Parathyroid adenoma (tissue), 2 donors: ENCODE results near the gene ELMO2.

ENCODE experiments used
- H2AFZ ChIP-seq: fragments of 300-600 bp; sonication (generic); one replicate; pipeline ENCODE4 v1.7.0; 2017; ENCODE audit warnings: antibody characterized with exemption, mild to moderate bottlenecking
- H3K27ac ChIP-seq: fragments of 300-600 bp; sonication (generic); one replicate; pipeline ENCODE4 v1.7.0; 2017
- H3K27me3 ChIP-seq: fragments of 300-600 bp; sonication (generic); one replicate; pipeline ENCODE4 v1.7.0; 2017; ENCODE audit warnings: low read length; ENCODE audit not compliant: control insufficient read depth, insufficient read depth
- H3K36me3 ChIP-seq: fragments of 300-600 bp; sonication (generic); one replicate; pipeline ENCODE4 v1.7.0; 2017; ENCODE audit warnings: low read length; ENCODE audit not compliant: control insufficient read depth, insufficient read depth
- H3K4me1 ChIP-seq: fragments of 300-600 bp; sonication (generic); one replicate; pipeline ENCODE4 v1.7.0; 2017; ENCODE audit warnings: control low read depth
- H3K4me2 ChIP-seq: fragments of 300-600 bp; sonication (generic); one replicate; pipeline ENCODE4 v1.7.0; 2017; ENCODE audit warnings: low read length
- H3K4me3 ChIP-seq: fragments of 300-600 bp; sonication (generic); one replicate; pipeline ENCODE4 v1.7.0; 2017; ENCODE audit warnings: low read depth, low read length
- H3K79me2 ChIP-seq: fragments of 300-600 bp; sonication (generic); one replicate; pipeline ENCODE4 v1.7.0; 2017; ENCODE audit warnings: control low read depth
- H3K9ac ChIP-seq: fragments of 300-600 bp; sonication (generic); one replicate; pipeline ENCODE4 v1.7.0; 2017; ENCODE audit warnings: mild to moderate bottlenecking
- H3K9me3 ChIP-seq: fragments of 300-600 bp; sonication (generic); one replicate; pipeline ENCODE4 v1.7.0; 2017; ENCODE audit warnings: low read length; ENCODE audit not compliant: control insufficient read depth
- TF ChIP-seq, protein P1 (sequence below): fragments of 300-600 bp; sonication (generic); IDR thresholded peaks from one replicate; pipeline ENCODE4 v1.7.0; 2017; ENCODE audit warnings: antibody characterized with exemption, mild to moderate bottlenecking
- donor health status: primary hyperparathyroidism.

Gene ELMO2

DNA sequence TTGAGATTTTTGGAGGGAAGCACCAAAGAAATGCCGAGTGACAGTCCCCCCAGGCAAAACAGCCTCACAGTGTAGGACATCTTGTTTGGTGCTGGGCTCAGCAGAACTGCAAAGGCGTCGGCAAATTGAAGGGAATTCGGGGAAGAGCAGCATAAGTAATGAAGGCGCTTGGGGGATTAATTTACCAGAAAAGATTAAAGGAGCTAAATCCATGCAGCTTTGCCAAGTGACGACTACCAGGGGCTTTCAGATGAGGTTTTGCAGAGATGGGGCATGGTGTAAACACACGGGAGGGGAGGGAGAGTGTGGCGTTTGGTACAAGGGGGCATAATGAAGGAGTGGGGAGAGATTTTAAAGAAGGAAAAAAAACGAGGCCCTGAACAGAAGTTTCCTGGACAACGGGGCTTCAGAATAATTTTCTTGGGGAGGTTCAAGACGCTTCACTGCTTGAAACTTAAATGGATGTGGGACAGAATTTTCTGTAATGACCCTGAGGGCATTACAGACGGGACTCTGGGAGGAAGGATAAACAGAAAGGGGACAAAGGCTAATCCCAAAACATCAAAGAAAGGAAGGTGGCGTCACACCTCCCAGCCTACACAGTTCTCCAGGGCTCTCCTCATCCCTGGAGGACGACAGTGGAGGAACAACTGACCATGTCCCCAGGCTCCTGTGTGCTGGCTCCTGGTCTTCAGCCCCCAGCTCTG is 52.8 kb downstream of the ELMO2 start:
- no peaks in the 10 kb centered on the region for H3K36me3 ChIP-seq
- no peaks in the 10 kb centered on the region for H3K79me2 ChIP-seq

DNA sequence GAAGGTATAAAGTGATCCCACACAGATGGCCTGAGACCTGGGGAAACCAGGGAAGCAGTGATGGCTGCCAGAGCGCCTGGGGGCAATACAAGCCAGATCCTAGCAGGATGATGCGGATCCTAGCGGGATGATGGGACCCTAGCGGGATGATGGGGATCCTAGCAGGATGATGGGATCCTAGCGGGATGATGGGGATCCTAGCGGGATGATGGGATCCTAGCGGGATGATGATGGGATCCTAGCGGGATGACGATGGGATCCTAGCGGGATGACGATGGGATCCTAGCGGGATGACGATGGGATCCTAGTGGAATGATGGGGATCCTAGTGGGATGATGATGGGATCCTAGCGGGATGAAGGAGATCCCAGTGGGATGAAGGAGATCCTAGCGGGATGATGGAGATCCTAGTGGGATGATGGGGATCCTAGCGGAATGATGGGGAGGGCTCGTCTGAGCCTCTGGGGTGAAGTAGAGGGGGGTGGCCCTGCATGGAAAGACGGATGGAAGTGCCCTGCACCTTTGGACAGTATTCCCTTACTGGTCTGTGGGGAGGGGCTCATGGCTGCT is 54.0 kb downstream of the ELMO2 start:
- no peaks in the 10 kb centered on the region for H3K9me3 ChIP-seq
- TF ChIP-seq, protein P1, sequence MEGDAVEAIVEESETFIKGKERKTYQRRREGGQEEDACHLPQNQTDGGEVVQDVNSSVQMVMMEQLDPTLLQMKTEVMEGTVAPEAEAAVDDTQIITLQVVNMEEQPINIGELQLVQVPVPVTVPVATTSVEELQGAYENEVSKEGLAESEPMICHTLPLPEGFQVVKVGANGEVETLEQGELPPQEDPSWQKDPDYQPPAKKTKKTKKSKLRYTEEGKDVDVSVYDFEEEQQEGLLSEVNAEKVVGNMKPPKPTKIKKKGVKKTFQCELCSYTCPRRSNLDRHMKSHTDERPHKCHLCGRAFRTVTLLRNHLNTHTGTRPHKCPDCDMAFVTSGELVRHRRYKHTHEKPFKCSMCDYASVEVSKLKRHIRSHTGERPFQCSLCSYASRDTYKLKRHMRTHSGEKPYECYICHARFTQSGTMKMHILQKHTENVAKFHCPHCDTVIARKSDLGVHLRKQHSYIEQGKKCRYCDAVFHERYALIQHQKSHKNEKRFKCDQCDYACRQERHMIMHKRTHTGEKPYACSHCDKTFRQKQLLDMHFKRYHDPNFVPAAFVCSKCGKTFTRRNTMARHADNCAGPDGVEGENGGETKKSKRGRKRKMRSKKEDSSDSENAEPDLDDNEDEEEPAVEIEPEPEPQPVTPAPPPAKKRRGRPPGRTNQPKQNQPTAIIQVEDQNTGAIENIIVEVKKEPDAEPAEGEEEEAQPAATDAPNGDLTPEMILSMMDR, result no peak
- no peaks in the 10 kb centered on the region for H3K36me3 ChIP-seq
- H3K4me3 ChIP-seq, result no peak overlapping the region
- H2AFZ ChIP-seq, result no peak overlapping the region
- H3K4me1 ChIP-seq, result peaks cover 10% of the 10 kb centered on the region
- no peak overlapping the region for H3K9ac ChIP-seq
- H3K27ac ChIP-seq, result no peak overlapping the region
- H3K79me2 ChIP-seq, result no peaks in the 10 kb centered on the region
- H3K4me2 ChIP-seq, result no peak overlapping the region
- no peaks in the 10 kb centered on the region for H3K27me3 ChIP-seq

More for the DNA sequence above, 52.8 kb downstream of the ELMO2 start:
- H3K4me2 ChIP-seq, result no peak overlapping the region
- peaks cover 11% of the 10 kb centered on the region for H3K4me1 ChIP-seq
- no peak overlapping the region for H3K27ac ChIP-seq
- H2AFZ ChIP-seq, result no peak overlapping the region
- H3K4me3 ChIP-seq, result no peak overlapping the region
- no peaks in the 10 kb centered on the region for H3K9me3 ChIP-seq
- no peak overlapping the region for H3K9ac ChIP-seq
- TF ChIP-seq, protein P1, result no peak
- no peaks in the 10 kb centered on the region for H3K27me3 ChIP-seq

DNA sequence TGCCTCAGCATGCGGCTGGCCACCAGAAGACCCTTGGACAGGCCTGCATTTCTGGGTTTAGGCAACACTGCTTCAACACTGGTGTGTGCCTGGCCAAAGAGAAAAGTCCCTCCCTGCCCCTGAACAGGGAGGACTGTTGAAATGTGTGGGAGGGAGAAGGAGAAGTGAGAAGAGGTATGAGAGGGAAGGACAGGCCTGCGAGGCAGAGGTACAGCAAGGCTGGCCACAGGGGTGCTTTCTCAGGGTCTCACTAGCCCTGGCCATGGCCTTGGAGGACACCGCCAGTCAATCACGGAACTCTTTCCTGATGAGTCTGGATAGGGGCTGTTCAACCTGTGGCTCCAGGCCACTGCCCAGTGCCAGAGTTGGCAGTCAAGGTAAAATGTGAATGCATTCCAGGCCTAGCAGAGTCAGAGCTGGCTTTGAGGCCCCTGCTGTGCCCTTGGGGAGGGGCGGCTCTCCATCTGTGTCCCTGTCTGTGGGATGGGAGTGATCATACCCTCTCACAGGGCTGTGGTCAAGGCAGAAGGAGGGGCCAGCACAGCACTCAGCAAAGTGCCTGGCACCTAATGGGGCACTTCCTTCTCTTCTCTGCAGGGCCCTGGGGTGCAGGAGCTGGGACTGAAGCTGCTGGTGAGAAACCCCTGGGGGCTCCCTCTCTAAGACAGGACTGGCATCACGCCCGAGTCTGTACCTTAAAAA is 54.9 kb downstream of the ELMO2 start:
- Histone ChIP-seq H3K36me3 (no peaks in the 10 kb centered on the region), H3K27ac (no peak overlapping the region), H3K9me3 (no peaks in the 10 kb centered on the region), H3K4me1 (peaks cover 1% of the 10 kb centered on the region), H3K79me2 (no peaks in the 10 kb centered on the region), H3K9ac (no peak overlapping the region), H3K4me3 (no peak overlapping the region), H3K4me2 (no peak overlapping the region), H2AFZ (no peak overlapping the region), H3K27me3 (no peaks in the 10 kb centered on the region)
- TF ChIP-seq, protein P1, result no peak

DNA sequence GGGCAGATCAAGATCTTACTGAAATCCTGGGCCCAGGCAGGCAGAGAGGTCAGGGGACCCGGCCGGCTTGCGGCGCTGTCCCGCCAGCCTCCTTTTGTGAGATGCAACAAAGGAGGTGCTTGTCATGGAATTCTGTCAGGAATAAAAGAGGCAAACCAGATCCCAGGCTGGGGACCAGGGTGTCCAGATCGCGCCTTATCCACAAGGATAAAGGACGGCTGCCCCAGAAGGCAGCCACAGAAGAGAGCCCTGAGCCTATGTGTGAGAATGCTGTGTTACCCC is 55.5 kb downstream of the ELMO2 start:
- Histone ChIP-seq H3K9ac (no peak overlapping the region), H2AFZ (no peak overlapping the region), H3K4me1 (no peaks in the 10 kb centered on the region), H3K9me3 (no peaks in the 10 kb centered on the region), H3K36me3 (no peaks in the 10 kb centered on the region), H3K79me2 (no peaks in the 10 kb centered on the region), H3K4me2 (no peak overlapping the region), H3K27ac (no peak overlapping the region), H3K4me3 (no peak overlapping the region), H3K27me3 (no peaks in the 10 kb centered on the region)
- TF ChIP-seq, protein P1, result no peak
